Pancreas (tissue), 10 donors: Measurements from ENCODE around the gene ATP13A2. TPM values are rescaled to one million over a fixed set of nuclear protein-coding genes. Genes with fewer than 3 reads are reported as not detected.

Experiments
- ATAC-seq, 4 donors: fragments of 200-7000 bp; cut with Tn5 transposase; one replicate each; pipeline versions ENCODE4 v1.8.0 to v1.9.1; 2020; ENCODE audit warnings: mild to moderate bottlenecking in 4 of 4, moderate library complexity in 4 of 4
- DNase-seq, 6 donors: peaks; one replicate each; pipeline ENCODE4 v3.0.0-alpha.2; 2020
- FAIRE-seq: peaks from 2 replicates; lab custom pipeline; 2012; peaks lifted over from hg19 to GRCh38; lab: Jason Lieb, UNC
- H3K27ac ChIP-seq, 4 donors: fragments of 200-600 bp; sonication (generic); 1 replicate in 3 of 4; 2 replicates in 1 of 4; pipeline versions ENCODE4 v1.5.0 to v1.8.0; 2020
- H3K27me3 ChIP-seq, 4 donors: fragments of 200-600 bp; one replicate each; pipeline ENCODE4 v1.8.0; 2021
- H3K36me3 ChIP-seq, 3 donors: fragments of 200-600 bp; sonication (generic) in 1 of 3; one replicate each; pipeline versions ENCODE4 v1.5.0 to v1.8.0; 2020 to 2021
- H3K4me1 ChIP-seq, 3 donors: fragments of 200-600 bp; one replicate each; pipeline ENCODE4 v1.8.0; 2021
- H3K4me3 ChIP-seq, 4 donors: fragments of 200-600 bp; sonication (generic) in 2 of 4; one replicate each; pipeline versions ENCODE4 v1.5.0 to v1.8.0; 2020 to 2021
- H3K9me3 ChIP-seq, 4 donors: fragments of 200-600 bp; one replicate each; pipeline ENCODE4 v1.8.0; 2021
- WGBS, 2 donors: extraction: QIAGEN DNeasy Blood & Tissue Kit; methylation state at CpG; one replicate each; pipeline ENCODE4 v1.1.7; 2013; 5-methylcytosine and 5-hydroxymethylcytosine counted together
- intact Hi-C, 3 donors: fragments of 100-400 bp; cut with DNase I; formaldehyde crosslinking; loops; one replicate each; pipeline versions ENCODE4 v1.11.1 to v1.14.2; 2022
- polyA plus RNA-seq, 2 donors: library from polyadenylated mRNA; stranded (reverse); fragments of 200-250 nt; gene quantifications; one replicate each; pipeline ENCODE4 v1.2.3, GENCODE V29; 2013
- total RNA-seq, 6 donors: library from RNA; stranded (reverse); fragmentation: NEBNext Ultra II Directional in 4 of 6; extraction: Animal tissue kit (Norgen Biotek cat#: 25700) in 4 of 6; gene quantifications; one replicate each; pipeline versions ENCODE4 v1.2.1 to v1.2.4, GENCODE V29; 2021 to 2023
- TF ChIP-seq, protein P1 (sequence below), 4 donors: fragments of 200-600 bp; sonication (generic) in 3 of 4; IDR thresholded peaks; one replicate each; pipeline versions ENCODE4 v1.5.0 to v1.8.0; 2021; ENCODE audit warnings: antibody characterized with exemption in 4 of 4
- donor health status: healthy with polysubstance abuse.
- donor health status: DM: no; HTN: no; CAD: no; lungs with moderate emphysema.
- donor health status: DM: no; HTN: no; CAD: no.
- donor health status: control.
- donor health status: control.
- donor health status: Bipolar disorder and iron deficiency.
- donor health status: DM: yes; HTN: yes; CAD: no.
- donor health status: DM: no; HTN: no; CAD: no.
- donor health status: DM: no; HTN: no; CAD: no.
- donor health status: DM: yes; HTN: yes; CAD: no.

ATP13A2 gene
- total and polyA plus RNA-seq, 8 donors: 33.2 to 64.1 (median 47.8) TPM

GRCh38 chr1:17023573-17023972 is 11.8 kb upstream of the ATP13A2 start:
- TF ChIP-seq, protein P1, sequence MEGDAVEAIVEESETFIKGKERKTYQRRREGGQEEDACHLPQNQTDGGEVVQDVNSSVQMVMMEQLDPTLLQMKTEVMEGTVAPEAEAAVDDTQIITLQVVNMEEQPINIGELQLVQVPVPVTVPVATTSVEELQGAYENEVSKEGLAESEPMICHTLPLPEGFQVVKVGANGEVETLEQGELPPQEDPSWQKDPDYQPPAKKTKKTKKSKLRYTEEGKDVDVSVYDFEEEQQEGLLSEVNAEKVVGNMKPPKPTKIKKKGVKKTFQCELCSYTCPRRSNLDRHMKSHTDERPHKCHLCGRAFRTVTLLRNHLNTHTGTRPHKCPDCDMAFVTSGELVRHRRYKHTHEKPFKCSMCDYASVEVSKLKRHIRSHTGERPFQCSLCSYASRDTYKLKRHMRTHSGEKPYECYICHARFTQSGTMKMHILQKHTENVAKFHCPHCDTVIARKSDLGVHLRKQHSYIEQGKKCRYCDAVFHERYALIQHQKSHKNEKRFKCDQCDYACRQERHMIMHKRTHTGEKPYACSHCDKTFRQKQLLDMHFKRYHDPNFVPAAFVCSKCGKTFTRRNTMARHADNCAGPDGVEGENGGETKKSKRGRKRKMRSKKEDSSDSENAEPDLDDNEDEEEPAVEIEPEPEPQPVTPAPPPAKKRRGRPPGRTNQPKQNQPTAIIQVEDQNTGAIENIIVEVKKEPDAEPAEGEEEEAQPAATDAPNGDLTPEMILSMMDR (IDR thresholded peaks at IDR 0.05): no peak
- H3K4me1 ChIP-seq: peaks cover 10 to 19% (median 16%) of the 10 kb centered on the region in 3 donors
- intact Hi-C loops: no loop called here
- H3K27ac ChIP-seq: no peak overlapping the region
- H3K9me3 ChIP-seq: no peaks in the 10 kb centered on the region
- H3K36me3 ChIP-seq: peaks cover 0 to 52% (median 38%) of the 10 kb centered on the region in 3 donors
- H3K27me3 ChIP-seq: no peaks in the 10 kb centered on the region
- 89% methylated on average over 3 of the region's 3 CpGs for WGBS, 2 donors
- no peak overlapping the region for H3K4me3 ChIP-seq
- ATAC-seq (no peak), DNase-seq (no peak), FAIRE-seq (no peak)

DNA sequence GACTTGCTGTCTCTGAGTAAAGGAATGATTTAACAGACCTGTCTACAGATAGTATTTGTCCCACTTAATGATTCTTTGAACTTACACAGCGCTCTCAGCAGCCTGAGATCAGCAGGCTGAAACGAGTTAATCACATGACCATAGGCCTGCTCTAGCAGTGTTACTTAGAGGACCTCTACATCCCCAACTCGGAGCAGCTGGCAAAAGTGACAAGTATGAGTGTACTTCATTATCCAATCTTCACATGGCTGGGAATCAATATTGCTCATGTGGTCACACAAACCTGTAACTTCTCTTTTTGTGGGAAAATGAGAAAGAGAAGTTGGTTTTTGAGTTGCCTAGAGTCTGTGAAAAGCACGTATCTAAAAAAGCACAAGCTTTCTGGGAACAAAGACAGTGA is 11.4 kb upstream of the ATP13A2 start:
- H3K27me3 ChIP-seq: no peaks in the 10 kb centered on the region
- TF ChIP-seq, protein P1 (IDR thresholded peaks at IDR 0.05): no peak
- intact Hi-C loops: no loop called here
- H3K27ac ChIP-seq: no peak overlapping the region
- no peak for FAIRE-seq
- no peak overlapping the region for H3K4me3 ChIP-seq
- no peak for ATAC-seq
- 48 to 58% methylated on average over 4 of the region's 4 CpGs for WGBS, 2 donors
- peaks cover 10 to 14% (median 11%) of the 10 kb centered on the region in 3 donors for H3K4me1 ChIP-seq
- no peak for DNase-seq
- no peaks in the 10 kb centered on the region for H3K9me3 ChIP-seq
- H3K36me3 ChIP-seq: peaks cover 0 to 56% (median 38%) of the 10 kb centered on the region in 3 donors

- Histone ChIP-seq H3K27ac (no peak overlapping the region), H3K27me3 (no peaks in the 10 kb centered on the region), H3K9me3 (no peaks in the 10 kb centered on the region), H3K4me1 (peaks cover 2 to 3% (median 3%) of the 10 kb centered on the region in 3 donors), H3K36me3 (peaks cover 0 to 56% (median 38%) of the 10 kb centered on the region in 3 donors), H3K4me3 (no peak overlapping the region)
- peak in 1 of 6 donors; percentile 30 for DNase-seq
- no peak for FAIRE-seq
- intact Hi-C loops: no loop called here
- 81 to 86% methylated on average over 10 of the region's 10 CpGs for WGBS, 2 donors
- TF ChIP-seq, protein P1 (IDR thresholded peaks at IDR 0.05): no peak
- no peak for ATAC-seq
Observed at GRCh38 chr1:17021896-17022295, 10.2 kb upstream of the ATP13A2 start.

DNA sequence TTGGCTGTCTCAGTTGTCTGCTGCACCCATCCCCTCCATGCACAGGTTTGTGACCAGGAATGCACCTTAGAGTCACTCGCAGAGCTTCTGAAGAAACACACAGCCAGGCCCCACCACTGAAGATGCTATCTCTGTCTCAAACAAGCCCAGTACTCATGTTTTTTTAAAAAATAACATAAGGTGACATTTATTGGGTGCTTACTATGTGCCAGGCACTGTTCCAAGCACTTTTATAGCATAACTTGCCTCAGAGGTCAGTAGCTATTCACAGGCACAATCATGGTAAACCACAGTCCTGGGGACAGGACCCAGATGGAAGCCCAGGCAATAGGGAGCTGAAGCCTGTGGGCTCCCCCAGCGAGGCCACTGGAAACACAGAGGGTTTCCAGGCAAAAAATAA is 8.8 kb upstream of the ATP13A2 start:
- intact Hi-C loops: no loop called here
- Histone ChIP-seq H3K4me1 (no peaks in the 10 kb centered on the region), H3K36me3 (peaks cover 0 to 56% (median 38%) of the 10 kb centered on the region in 3 donors), H3K4me3 (no peak overlapping the region), H3K27ac (no peak overlapping the region), H3K9me3 (no peaks in the 10 kb centered on the region), H3K27me3 (no peaks in the 10 kb centered on the region)
- ATAC-seq: no peak
- peak in 1 of 6 donors; percentile 2 for DNase-seq
- no peak for FAIRE-seq
- TF ChIP-seq, protein P1 (IDR thresholded peaks at IDR 0.05): no peak
- 96 to 100% methylated on average over 2 of the region's 2 CpGs for WGBS, 2 donors

GRCh38 chr1:17018849-17019248 is 7.1 kb upstream of the ATP13A2 start:
- ATAC-seq: peak in 1 of 4 donors; percentile 31
- H3K36me3 ChIP-seq: peaks cover 0 to 51% (median 38%) of the 10 kb centered on the region in 3 donors
- H3K9me3 ChIP-seq: no peaks in the 10 kb centered on the region
- H3K27ac ChIP-seq: peak overlapping the region in 1 of 4 donors; percentile 15
- intact Hi-C loops: no loop called here
- no peaks in the 10 kb centered on the region for H3K27me3 ChIP-seq
- TF ChIP-seq, protein P1 (IDR thresholded peaks at IDR 0.05): no peak
- H3K4me3 ChIP-seq: no peak overlapping the region
- H3K4me1 ChIP-seq: peaks cover 0 to 4% (median under 1%) of the 10 kb centered on the region in 3 donors
- no peak for FAIRE-seq
- peak in 1 of 6 donors; percentile 2 for DNase-seq
- WGBS, 2 donors: 27 to 30% methylated on average over 1 of the region's 1 CpG
